PC-9 (cell line): Measurements from ENCODE around the gene ZSCAN30. TPM values are rescaled to one million over a fixed set of nuclear protein-coding genes. Genes with fewer than 3 reads are reported as not detected.

Experiments
- BruUV-seq: library from RNA; stranded (reverse); fragments of 400-500 nt; replicated peaks from 2 replicates; lab custom pipeline; 2021; lab: Mats Ljungman, UMichigan
- CTCF ChIA-PET: fragments of 300-600 bp; sonication (Branson Sonifier 250); formaldehyde crosslinking; loops from one replicate; lab custom pipeline; 2022; ENCODE audit warnings: antibody characterized with exemption; lab: Charles Lee
- POLR2A ChIA-PET: fragments of 300-600 bp; sonication (Branson Sonifier 250); formaldehyde crosslinking; loops from one replicate; lab custom pipeline; 2022; ENCODE audit warnings: antibody characterized with exemption; ENCODE audit not compliant: unreplicated experiment; lab: Charles Lee
- DNase-seq, 2 experiments: peaks; one replicate each; pipeline versions ENCODE4 v3.0.0 to v3.0.0-alpha.2; 2015 to 2022; ENCODE audit warnings: mixed read lengths in 1 of 2
- H2AFZ ChIP-seq: fragments of 200-600 bp; sonication (generic); 2 replicates; pipeline ENCODE4 v1.8.1; 2017; ENCODE audit warnings: antibody characterized with exemption
- H3F3A ChIP-seq: fragments of 200-600 bp; sonication (generic); 2 replicates; pipeline ENCODE4 v1.8.1; 2017; ENCODE audit warnings: antibody characterized with exemption, mild to moderate bottlenecking, low read depth; ENCODE audit not compliant: insufficient read depth
- H3K27ac ChIP-seq: fragments of 200-600 bp; sonication (generic); 2 replicates; pipeline ENCODE4 v1.6.1; 2016; ENCODE audit warnings: mixed run types
- H3K27me3 ChIP-seq: fragments of 200-600 bp; sonication (generic); 2 replicates; pipeline ENCODE4 v1.6.1; 2016; ENCODE audit warnings: low read depth, mixed run types; ENCODE audit not compliant: insufficient read depth
- H3K36me3 ChIP-seq: fragments of 200-600 bp; sonication (generic); 2 replicates; pipeline ENCODE4 v1.6.1; 2016; ENCODE audit warnings: low read depth, mixed run types
- H3K4me1 ChIP-seq: fragments of 200-600 bp; sonication (generic); replicated peaks from 2 replicates; pipeline ENCODE4 v1.6.1; 2016; ENCODE audit warnings: mixed run types; ENCODE audit not compliant: insufficient read depth
- H3K4me2 ChIP-seq: fragments of 200-600 bp; sonication (generic); 2 replicates; pipeline ENCODE4 v1.6.1; 2017; ENCODE audit warnings: mixed run types
- H3K4me3 ChIP-seq: fragments of 200-600 bp; sonication (generic); 2 replicates; pipeline ENCODE4 v1.6.1; 2016; ENCODE audit warnings: mixed run types
- H3K79me2 ChIP-seq: fragments of 200-600 bp; sonication (generic); 2 replicates; pipeline ENCODE4 v1.6.1; 2017; ENCODE audit warnings: low read depth, mixed run types
- H3K9me2 ChIP-seq: fragments of 200-600 bp; sonication (generic); 2 replicates; pipeline ENCODE4 v1.8.1; 2017; ENCODE audit warnings: mild to moderate bottlenecking; ENCODE audit not compliant: insufficient read depth
- H3K9me3 ChIP-seq: fragments of 200-600 bp; sonication (generic); 2 replicates; pipeline ENCODE4 v1.8.1; 2016; ENCODE audit warnings: low read depth; ENCODE audit not compliant: insufficient read depth
- H4K20me1 ChIP-seq: fragments of 200-600 bp; sonication (generic); 2 replicates; pipeline ENCODE4 v1.8.1; 2017; ENCODE audit not compliant: insufficient read depth
- EZH2 ChIP-seq: fragments of 200-600 bp; sonication (generic); IDR thresholded peaks from 2 replicates; pipeline ENCODE4 v1.8.0; 2017; ENCODE audit warnings: antibody characterized with exemption, low read depth
- intact Hi-C: fragments of 100-400 bp; cut with micrococcal nuclease; formaldehyde crosslinking; loops from one replicate; pipeline ENCODE4 v1.10.0; 2022; ENCODE audit not compliant: unreplicated experiment
- total RNA-seq: library from RNA; stranded (reverse); gene quantifications from 2 replicates; pipeline ENCODE4 v1.2.3, GENCODE V29; 2021
- TF ChIP-seq, protein P1 (sequence below): fragments of 200-600 bp; sonication (generic); conservative IDR thresholded peaks from 2 replicates; pipeline ENCODE4 v1.6.1; 2017; ENCODE audit warnings: mixed run types, antibody characterized with exemption, mild to moderate bottlenecking, moderate library complexity

The ZSCAN30 gene
- total RNA-seq, 1 experiment from 2014 or later: 18.5 TPM

DNA sequence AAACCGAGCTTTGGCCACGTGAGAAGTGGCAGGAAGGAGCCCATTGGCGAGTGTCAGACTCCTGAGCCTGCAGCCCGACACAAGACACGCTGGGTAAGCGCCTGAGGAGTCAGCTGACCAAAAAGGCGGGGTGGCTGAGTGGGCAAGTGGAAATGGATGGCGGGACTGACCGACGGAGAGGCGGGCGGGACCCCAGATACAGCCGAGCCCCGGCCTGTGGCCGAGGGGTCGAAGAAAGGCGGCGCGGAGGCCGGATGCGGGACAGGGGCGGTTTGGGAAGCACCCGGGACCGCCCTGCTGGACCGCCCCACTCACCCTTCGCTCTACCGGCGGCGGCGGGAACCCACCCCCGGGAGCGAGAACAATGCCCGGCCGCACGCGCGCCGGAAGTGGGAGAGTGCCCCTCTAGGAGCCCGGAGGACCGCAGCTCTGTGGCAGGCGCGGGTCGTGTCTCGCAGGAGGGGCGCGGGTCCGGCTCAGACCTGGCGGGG lies 22.8 kb downstream of the ZSCAN30 start:
- Histone ChIP-seq H3K27ac (no peak overlapping the region), H3K9me2 (no peaks in the 10 kb centered on the region), H3K79me2 (no peaks in the 10 kb centered on the region), H3K36me3 (no peaks in the 10 kb centered on the region), H3K4me3 (no peak overlapping the region), H3F3A (no peaks in the 10 kb centered on the region), H3K27me3 (no peaks in the 10 kb centered on the region), H4K20me1 (no peaks in the 10 kb centered on the region), H3K4me1 (no peaks in the 10 kb centered on the region), H3K4me2 (no peak overlapping the region), H3K9me3 (no peaks in the 10 kb centered on the region), H2AFZ (no peak overlapping the region)
- CTCF ChIA-PET: no interaction called here
- no TSS peak for BruUV-seq
- intact Hi-C loops: no loop called here
- TF ChIP-seq, protein P1, sequence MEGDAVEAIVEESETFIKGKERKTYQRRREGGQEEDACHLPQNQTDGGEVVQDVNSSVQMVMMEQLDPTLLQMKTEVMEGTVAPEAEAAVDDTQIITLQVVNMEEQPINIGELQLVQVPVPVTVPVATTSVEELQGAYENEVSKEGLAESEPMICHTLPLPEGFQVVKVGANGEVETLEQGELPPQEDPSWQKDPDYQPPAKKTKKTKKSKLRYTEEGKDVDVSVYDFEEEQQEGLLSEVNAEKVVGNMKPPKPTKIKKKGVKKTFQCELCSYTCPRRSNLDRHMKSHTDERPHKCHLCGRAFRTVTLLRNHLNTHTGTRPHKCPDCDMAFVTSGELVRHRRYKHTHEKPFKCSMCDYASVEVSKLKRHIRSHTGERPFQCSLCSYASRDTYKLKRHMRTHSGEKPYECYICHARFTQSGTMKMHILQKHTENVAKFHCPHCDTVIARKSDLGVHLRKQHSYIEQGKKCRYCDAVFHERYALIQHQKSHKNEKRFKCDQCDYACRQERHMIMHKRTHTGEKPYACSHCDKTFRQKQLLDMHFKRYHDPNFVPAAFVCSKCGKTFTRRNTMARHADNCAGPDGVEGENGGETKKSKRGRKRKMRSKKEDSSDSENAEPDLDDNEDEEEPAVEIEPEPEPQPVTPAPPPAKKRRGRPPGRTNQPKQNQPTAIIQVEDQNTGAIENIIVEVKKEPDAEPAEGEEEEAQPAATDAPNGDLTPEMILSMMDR: no peak
- no peak for TF ChIP-seq EZH2
- POLR2A ChIA-PET: no interaction called here
- DNase-seq: no peak

DNA sequence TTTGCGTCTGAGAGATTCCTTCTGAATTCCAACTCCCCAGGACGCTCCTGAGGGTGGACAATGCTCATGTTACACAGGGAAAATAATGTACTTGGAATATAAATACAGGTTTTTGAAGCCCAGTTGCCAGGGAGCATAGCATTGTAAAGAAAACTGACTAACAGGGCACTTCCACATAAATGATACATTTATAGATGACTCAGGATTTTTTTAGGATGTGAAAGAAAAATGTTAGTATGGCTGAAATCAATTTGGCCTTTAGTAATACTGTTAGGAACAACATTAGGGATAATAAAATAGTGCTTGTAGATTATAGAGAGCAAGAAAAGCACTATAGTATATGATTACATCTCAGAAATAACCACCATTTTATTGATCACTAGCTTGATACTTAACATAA lies 25.6 kb downstream of the ZSCAN30 start:
- Histone ChIP-seq H3K4me3 (no peak overlapping the region), H3K9me2 (no peaks in the 10 kb centered on the region), H4K20me1 (no peaks in the 10 kb centered on the region), H3K4me2 (no peak overlapping the region), H3F3A (no peaks in the 10 kb centered on the region), H3K27ac (no peak overlapping the region), H3K27me3 (no peaks in the 10 kb centered on the region), H3K79me2 (no peaks in the 10 kb centered on the region), H2AFZ (no peak overlapping the region), H3K4me1 (no peaks in the 10 kb centered on the region), H3K36me3 (no peaks in the 10 kb centered on the region), H3K9me3 (no peaks in the 10 kb centered on the region)
- CTCF ChIA-PET: no interaction called here
- BruUV-seq: no TSS peak
- intact Hi-C loops: no loop called here
- DNase-seq: no peak
- TF ChIP-seq, protein P1: no peak
- TF ChIP-seq EZH2: no peak
- POLR2A ChIA-PET: no interaction called here

DNA sequence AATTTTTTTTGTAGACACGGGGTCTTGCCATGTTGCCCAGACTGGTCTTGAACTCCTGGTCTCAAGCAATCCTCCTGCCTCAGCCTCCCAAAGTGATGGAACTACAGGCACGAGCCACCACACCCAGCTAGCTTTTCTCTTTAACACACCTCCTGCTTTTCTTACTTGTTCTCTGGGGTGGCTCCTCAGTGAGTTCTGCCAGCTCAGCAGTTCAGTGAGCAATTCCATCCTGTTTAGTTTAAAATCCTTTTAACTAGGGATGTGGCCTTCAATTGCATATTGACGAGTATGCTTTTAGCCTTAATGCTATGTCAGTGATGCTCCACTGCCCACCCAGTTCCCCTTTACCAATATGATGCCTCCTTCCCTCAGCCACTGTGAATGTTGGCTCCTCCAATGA lies 33.1 kb downstream of the ZSCAN30 start:
- BruUV-seq: no TSS peak
- H3K9me3 ChIP-seq: peaks cover 6% of the 10 kb centered on the region; the same call in 1 of the 2 replicates
- H3K36me3 ChIP-seq: no peaks in the 10 kb centered on the region
- H3K27me3 ChIP-seq: no peaks in the 10 kb centered on the region
- no peaks in the 10 kb centered on the region for H3K9me2 ChIP-seq
- H3F3A ChIP-seq: no peaks in the 10 kb centered on the region
- H2AFZ ChIP-seq: no peak overlapping the region
- no peak overlapping the region for H3K27ac ChIP-seq
- CTCF ChIA-PET: no interaction called here
- POLR2A ChIA-PET: no interaction called here
- intact Hi-C loops: no loop called here
- no peaks in the 10 kb centered on the region for H3K79me2 ChIP-seq
- no peak for DNase-seq
- H3K4me2 ChIP-seq: no peak overlapping the region
- no peaks in the 10 kb centered on the region for H4K20me1 ChIP-seq
- TF ChIP-seq EZH2: no peak
- TF ChIP-seq, protein P1: no peak
- H3K4me1 ChIP-seq: no peaks in the 10 kb centered on the region
- H3K4me3 ChIP-seq: no peak overlapping the region
